GM18519 (cell line): ENCODE results near the gene SCP2D1.

Source experiments
- ATAC-seq: cut with Tn5 transposase; IDR thresholded peaks from one replicate; pipeline ENCODE4 v1.9.1; 2021; ENCODE audit warnings: mild to moderate bottlenecking, moderate library complexity; ENCODE audit not compliant: unreplicated experiment, low FRiP score

SCP2D1 gene

GRCh38 chr20:18811186-18811585 lies 2.4 kb upstream of the SCP2D1 start:
- no peak for ATAC-seq

- no peak for ATAC-seq
Measured at GRCh38 chr20:18811904-18812303, 1.7 kb upstream of the SCP2D1 start.

GRCh38 chr20:18815194-18815942 lies 1.8 kb downstream of the SCP2D1 start:
- ATAC-seq = no peak

GRCh38 chr20:18822832-18823231 lies 9.2 kb downstream of the SCP2D1 start:
- no peak for ATAC-seq

- ATAC-seq = no peak
Measured at GRCh38 chr20:18831830-18832499, 18.4 kb downstream of the SCP2D1 start.

- no peak for ATAC-seq
Measured at GRCh38 chr20:18832546-18833200, 19.1 kb downstream of the SCP2D1 start.

GRCh38 chr20:18835466-18836256 lies 22.1 kb downstream of the SCP2D1 start:
- no peak for ATAC-seq

GRCh38 chr20:18837718-18838117 lies 24.1 kb downstream of the SCP2D1 start:
- ATAC-seq = no peak

GRCh38 chr20:18839507-18840247 lies 26.1 kb downstream of the SCP2D1 start:
- ATAC-seq = no peak

- no peak for ATAC-seq
Measured at GRCh38 chr20:18840248-18840645, 26.7 kb downstream of the SCP2D1 start.

- ATAC-seq = no peak
Measured at GRCh38 chr20:18845017-18845416, 31.4 kb downstream of the SCP2D1 start.

GRCh38 chr20:18847226-18847755 lies 33.7 kb downstream of the SCP2D1 start:
- no peak for ATAC-seq

GRCh38 chr20:18849131-18849530 lies 35.5 kb downstream of the SCP2D1 start:
- ATAC-seq = no peak

- ATAC-seq = no peak
Measured at GRCh38 chr20:18851629-18852028, 38.0 kb downstream of the SCP2D1 start.

- ATAC-seq = no peak
Measured at GRCh38 chr20:18852318-18852717, 38.7 kb downstream of the SCP2D1 start.

GRCh38 chr20:18853216-18853615 lies 39.6 kb downstream of the SCP2D1 start:
- no peak for ATAC-seq

- no peak for ATAC-seq
Measured at GRCh38 chr20:18853946-18854646, 40.5 kb downstream of the SCP2D1 start.

GRCh38 chr20:18855882-18856281 lies 42.3 kb downstream of the SCP2D1 start:
- ATAC-seq = no peak

- no peak for ATAC-seq
Measured at GRCh38 chr20:18856873-18857272, 43.3 kb downstream of the SCP2D1 start.
